Body of pancreas (tissue), 4 donors: ENCODE data around the gene FN3K.

ENCODE experiments used
- POLR2A ChIP-seq, 3 donors: fragments of 450-650 bp; IDR thresholded peaks; one replicate each; pipeline ENCODE4 v1.6.1; 2016; ENCODE audit warnings: antibody characterized with exemption in 3 of 3, mild to moderate bottlenecking in 2 of 3
- TF ChIP-seq, protein P1 (sequence below), 7 experiments: fragments of 450-650 bp in 4 of 7; fragments of 200-600 bp in 3 of 7; sonication (generic) in 3 of 7; IDR thresholded peaks; one replicate each; pipeline ENCODE4 v1.5.1; 2016 to 2019; ENCODE audit warnings: antibody characterized with exemption in 7 of 7

- no peak for TF ChIP-seq POLR2A (IDR thresholded peaks at IDR 0.05)
- TF ChIP-seq, protein P1, sequence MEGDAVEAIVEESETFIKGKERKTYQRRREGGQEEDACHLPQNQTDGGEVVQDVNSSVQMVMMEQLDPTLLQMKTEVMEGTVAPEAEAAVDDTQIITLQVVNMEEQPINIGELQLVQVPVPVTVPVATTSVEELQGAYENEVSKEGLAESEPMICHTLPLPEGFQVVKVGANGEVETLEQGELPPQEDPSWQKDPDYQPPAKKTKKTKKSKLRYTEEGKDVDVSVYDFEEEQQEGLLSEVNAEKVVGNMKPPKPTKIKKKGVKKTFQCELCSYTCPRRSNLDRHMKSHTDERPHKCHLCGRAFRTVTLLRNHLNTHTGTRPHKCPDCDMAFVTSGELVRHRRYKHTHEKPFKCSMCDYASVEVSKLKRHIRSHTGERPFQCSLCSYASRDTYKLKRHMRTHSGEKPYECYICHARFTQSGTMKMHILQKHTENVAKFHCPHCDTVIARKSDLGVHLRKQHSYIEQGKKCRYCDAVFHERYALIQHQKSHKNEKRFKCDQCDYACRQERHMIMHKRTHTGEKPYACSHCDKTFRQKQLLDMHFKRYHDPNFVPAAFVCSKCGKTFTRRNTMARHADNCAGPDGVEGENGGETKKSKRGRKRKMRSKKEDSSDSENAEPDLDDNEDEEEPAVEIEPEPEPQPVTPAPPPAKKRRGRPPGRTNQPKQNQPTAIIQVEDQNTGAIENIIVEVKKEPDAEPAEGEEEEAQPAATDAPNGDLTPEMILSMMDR (IDR thresholded peaks at IDR 0.05) = no peak
Observed at GRCh38 chr17:82718986-82719685, 16.3 kb upstream of the FN3K start.
